A549 (cell line): ENCODE data around the gene GRID2. TPM values are rescaled to one million over a fixed set of nuclear protein-coding genes. Genes with fewer than 3 reads are reported as not detected.

Source experiments
- ATAC-seq, 2 experiments: fragments of 200-7000 bp in 1 of 2; fragments of >200 bp in 1 of 2; cut with Nextera tagmentation in 1 of 2; cut with Tn5 transposase in 1 of 2; 3 replicates each; pipeline versions ENCODE4 v1.8.0 to v1.9.1; 2018 to 2020; ENCODE audit warnings: mild to moderate bottlenecking in 1 of 2, moderate library complexity in 1 of 2
- CTCF ChIA-PET: fragments of 300-600 bp; sonication (Branson Sonifier 250); formaldehyde crosslinking; extraction: SDS; loops from one replicate; lab custom pipeline; 2021; ENCODE audit warnings: antibody characterized with exemption, inconsistent platforms; lab: Yijun Ruan, JAX
- POLR2A ChIA-PET: fragments of 350-600 bp; formaldehyde crosslinking; extraction: SDS; loops from one replicate; lab custom pipeline; 2021; ENCODE audit warnings: antibody characterized with exemption, inconsistent platforms; lab: Yijun Ruan, JAX
- DNase-seq, 2 experiments: peaks; one replicate each; pipeline versions ENCODE4 v3.0.0 to v3.0.0-alpha.2; 2011 to 2016; ENCODE audit warnings: low read depth in 1 of 2, low spot score in 1 of 2
- FAIRE-seq: peaks from 2 replicates; lab custom pipeline; 2011; peaks lifted over from hg19 to GRCh38; lab: Jason Lieb, UNC
- H3K27ac ChIP-seq, 2 experiments: fragments of >200 bp; sonication (Bioruptor Twin); formaldehyde crosslinking; 3 replicates each; pipeline ENCODE4 v1.5.1; 2016 to 2017
- H3K4me1 ChIP-seq: fragments of >200 bp; sonication (Bioruptor Twin); formaldehyde crosslinking; 3 replicates; pipeline ENCODE4 v1.6.1; 2016
- H3K4me2 ChIP-seq: fragments of >200 bp; sonication (Bioruptor Twin); formaldehyde crosslinking; 3 replicates; pipeline ENCODE4 v1.6.1; 2016
- H3K4me3 ChIP-seq: fragments of >200 bp; sonication (Bioruptor Twin); formaldehyde crosslinking; 3 replicates; pipeline ENCODE4 v1.5.1; 2016
- H3K9me3 ChIP-seq: fragments of >200 bp; sonication (Bioruptor Twin); formaldehyde crosslinking; 3 replicates; pipeline ENCODE4 v1.6.1; 2016
- ATOH8 ChIP-seq: fragments of 250-450 bp; sonication (Bioruptor Pico); IDR thresholded peaks from 2 replicates; pipeline ENCODE4 v1.5.0; 2020; ENCODE audit warnings: low read depth, mild to moderate bottlenecking, moderate library complexity
- CBX2 ChIP-seq: fragments of 200-600 bp; sonication (generic); IDR thresholded peaks from 2 replicates; pipeline ENCODE4 v1.6.1; 2016; ENCODE audit warnings: low read depth, mild to moderate bottlenecking, borderline replicate concordance
- CBX8 ChIP-seq: fragments of 200-600 bp; sonication (generic); IDR thresholded peaks from 2 replicates; pipeline ENCODE4 v1.6.1; 2016
- E2F6 ChIP-seq: IDR thresholded peaks from 2 replicates; pipeline ENCODE4 v1.6.1; 2012; ENCODE audit warnings: low read depth, borderline replicate concordance
- ELK1 ChIP-seq: fragments of 150-350 bp; IDR thresholded peaks from 2 replicates; pipeline ENCODE4 v1.6.1; 2014; ENCODE audit warnings: low read depth, mild to moderate bottlenecking, low read length
- FOSB ChIP-seq: fragments of 250-450 bp; sonication (Bioruptor Pico); IDR thresholded peaks from 2 replicates; pipeline ENCODE4 v1.5.0; 2020; ENCODE audit warnings: mild to moderate bottlenecking, moderate library complexity
- FOSL2 ChIP-seq, 2 experiments: fragments of 450-650 bp in 1 of 2; fragments of >200 bp in 1 of 2; sonication (Bioruptor Twin) in 1 of 2; formaldehyde crosslinking; IDR thresholded peaks; 2 replicates each; pipeline versions ENCODE4 v1.5.0 to v1.6.1; 2016 to 2020; ENCODE audit warnings: mild to moderate bottlenecking in 1 of 2, moderate library complexity in 1 of 2
- HDAC2 ChIP-seq: fragments of 200-600 bp; sonication (generic); IDR thresholded peaks from 2 replicates; pipeline ENCODE4 v1.6.1; 2016
- KDM1A ChIP-seq: fragments of 200-600 bp; sonication (generic); IDR thresholded peaks from 2 replicates; pipeline ENCODE4 v1.6.1; 2016; ENCODE audit warnings: low read depth, mild to moderate bottlenecking
- MYC ChIP-seq: IDR thresholded peaks from 2 replicates; pipeline ENCODE4 v1.6.1; 2012; ENCODE audit warnings: mild to moderate bottlenecking, inconsistent platforms, low read length, improper control_type of control experiment, borderline replicate concordance
- NPAS2 ChIP-seq: fragments of 250-450 bp; sonication (Bioruptor Pico); IDR thresholded peaks from 2 replicates; pipeline ENCODE4 v1.8.0; 2022; ENCODE audit warnings: mild to moderate bottlenecking, moderate library complexity, borderline replicate concordance
- POLR2A ChIP-seq: IDR thresholded peaks from 2 replicates; pipeline ENCODE4 v1.6.1; 2012; ENCODE audit warnings: mild to moderate bottlenecking, low read length
- POLR2AphosphoS2 ChIP-seq: conservative IDR thresholded peaks from 2 replicates; pipeline ENCODE4 v1.6.1; 2012; ENCODE audit warnings: low read length, improper control_type of control experiment, inconsistent platforms
- SREBF2 ChIP-seq: fragments of 450-650 bp; IDR thresholded peaks from 2 replicates; pipeline ENCODE4 v1.6.1; 2014; ENCODE audit warnings: mild to moderate bottlenecking, moderate library complexity
- ZC3H11A ChIP-seq: fragments of 450-650 bp; IDR thresholded peaks from 2 replicates; pipeline ENCODE4 v1.6.1; 2014; ENCODE audit warnings: antibody characterized with exemption, mild to moderate bottlenecking
- ZSCAN20 ChIP-seq: fragments of 250-450 bp; sonication (Bioruptor Pico); IDR thresholded peaks from 2 replicates; pipeline ENCODE4 v1.8.0; 2022; ENCODE audit warnings: mild to moderate bottlenecking, moderate library complexity
- WGBS: methylation state at CpG from one replicate; pipeline ENCODE4 v1.1.6; 2017; ENCODE audit errors: missing lambda C conversion rate; 5-methylcytosine and 5-hydroxymethylcytosine counted together
- polyA plus RNA-seq, 4 experiments: library from polyadenylated mRNA; depleted of rRNA in 3 of 4; stranded (reverse); fragments of >200 nt; fragmentation: RNase III in 1 of 4; extraction: RNeasy Plus Mini Kit Qiagen cat#74134 plus additional on column Dnase treatment in 1 of 4; gene quantifications; 2 replicates in 3 of 4; 3 replicates in 1 of 4; pipeline ENCODE4 v1.2.3, GENCODE V29; 2011 to 2017
- TF ChIP-seq, protein P1 (sequence below): IDR thresholded peaks from 2 replicates; pipeline ENCODE4 v1.6.1; 2012
- TF ChIP-seq, protein P2 (sequence below): fragments of 200-600 bp; sonication (generic); IDR thresholded peaks from 2 replicates; pipeline ENCODE4 v1.6.1; 2016; ENCODE audit warnings: antibody characterized with exemption, mild to moderate bottlenecking, moderate library complexity

Gene GRID2
- polyA plus RNA-seq, 2 of the 4 experiments (the other 2 are of a cell fraction): not detected

DNA sequence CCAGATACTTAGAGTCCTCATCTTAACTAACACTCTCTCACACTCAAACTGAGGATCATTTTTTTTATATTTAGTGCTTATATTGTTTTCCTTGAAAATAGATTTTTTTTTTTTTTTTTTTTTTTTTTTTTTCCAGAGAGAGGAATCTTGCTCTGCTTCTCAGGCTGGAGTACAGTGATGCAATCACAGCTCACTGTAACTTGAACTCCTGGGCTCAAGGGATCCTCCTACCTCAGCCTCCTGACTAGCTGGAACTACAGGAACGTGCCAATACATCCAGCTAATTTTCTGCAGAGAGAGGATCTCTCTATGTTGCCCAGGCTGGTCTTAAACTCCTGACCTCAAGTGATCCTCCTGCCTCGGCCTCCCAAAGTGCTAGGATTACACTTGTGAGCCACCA, 874.5 kb downstream of the GRID2 start:
- ATAC-seq (no peak), FAIRE-seq (no peak)
- TF ChIP-seq, protein P1, sequence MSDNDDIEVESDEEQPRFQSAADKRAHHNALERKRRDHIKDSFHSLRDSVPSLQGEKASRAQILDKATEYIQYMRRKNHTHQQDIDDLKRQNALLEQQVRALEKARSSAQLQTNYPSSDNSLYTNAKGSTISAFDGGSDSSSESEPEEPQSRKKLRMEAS: no peak
- TF ChIP-seq, protein P2, sequence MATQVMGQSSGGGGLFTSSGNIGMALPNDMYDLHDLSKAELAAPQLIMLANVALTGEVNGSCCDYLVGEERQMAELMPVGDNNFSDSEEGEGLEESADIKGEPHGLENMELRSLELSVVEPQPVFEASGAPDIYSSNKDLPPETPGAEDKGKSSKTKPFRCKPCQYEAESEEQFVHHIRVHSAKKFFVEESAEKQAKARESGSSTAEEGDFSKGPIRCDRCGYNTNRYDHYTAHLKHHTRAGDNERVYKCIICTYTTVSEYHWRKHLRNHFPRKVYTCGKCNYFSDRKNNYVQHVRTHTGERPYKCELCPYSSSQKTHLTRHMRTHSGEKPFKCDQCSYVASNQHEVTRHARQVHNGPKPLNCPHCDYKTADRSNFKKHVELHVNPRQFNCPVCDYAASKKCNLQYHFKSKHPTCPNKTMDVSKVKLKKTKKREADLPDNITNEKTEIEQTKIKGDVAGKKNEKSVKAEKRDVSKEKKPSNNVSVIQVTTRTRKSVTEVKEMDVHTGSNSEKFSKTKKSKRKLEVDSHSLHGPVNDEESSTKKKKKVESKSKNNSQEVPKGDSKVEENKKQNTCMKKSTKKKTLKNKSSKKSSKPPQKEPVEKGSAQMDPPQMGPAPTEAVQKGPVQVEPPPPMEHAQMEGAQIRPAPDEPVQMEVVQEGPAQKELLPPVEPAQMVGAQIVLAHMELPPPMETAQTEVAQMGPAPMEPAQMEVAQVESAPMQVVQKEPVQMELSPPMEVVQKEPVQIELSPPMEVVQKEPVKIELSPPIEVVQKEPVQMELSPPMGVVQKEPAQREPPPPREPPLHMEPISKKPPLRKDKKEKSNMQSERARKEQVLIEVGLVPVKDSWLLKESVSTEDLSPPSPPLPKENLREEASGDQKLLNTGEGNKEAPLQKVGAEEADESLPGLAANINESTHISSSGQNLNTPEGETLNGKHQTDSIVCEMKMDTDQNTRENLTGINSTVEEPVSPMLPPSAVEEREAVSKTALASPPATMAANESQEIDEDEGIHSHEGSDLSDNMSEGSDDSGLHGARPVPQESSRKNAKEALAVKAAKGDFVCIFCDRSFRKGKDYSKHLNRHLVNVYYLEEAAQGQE: no peak
- TF ChIP-seq ZSCAN20: no peak
- TF ChIP-seq KDM1A: no peak

GRCh38 chr4:93179044-93179443, 875.3 kb downstream of the GRID2 start:
- Histone ChIP-seq H3K9me3 (no peaks in the 10 kb centered on the region), H3K4me1 (no peaks in the 10 kb centered on the region), H3K4me3 (no peak overlapping the region), H3K27ac (no peak overlapping the region), H3K4me2 (no peak overlapping the region)
- no peak for TF ChIP-seq CBX8
- TF ChIP-seq, protein P1: no peak
- no peak for TF ChIP-seq HDAC2
- TF ChIP-seq KDM1A: no peak
- no peak for TF ChIP-seq ATOH8
- TF ChIP-seq FOSB (CRISPR knock-in tag): no peak
- no peak for TF ChIP-seq MYC
- TF ChIP-seq E2F6: no peak
- TF ChIP-seq NPAS2 (CRISPR knock-in tag): no peak
- no peak for TF ChIP-seq ZSCAN20
- TF ChIP-seq POLR2AphosphoS2: no peak
- TF ChIP-seq SREBF2: no peak
- no peak for TF ChIP-seq ELK1
- TF ChIP-seq CBX2: no peak
- no peak for TF ChIP-seq FOSL2 (IDR thresholded peaks at IDR 0.05)
- no peak for TF ChIP-seq FOSL2 (CRISPR knock-in tag; IDR thresholded peaks at IDR 0.05)
- TF ChIP-seq POLR2A: no peak
- TF ChIP-seq ZC3H11A: no peak
- POLR2A ChIA-PET: no interaction called here
- 9% methylated on average over 2 of the region's 2 CpGs for WGBS
- CTCF ChIA-PET: no interaction called here
- no peak for ATAC-seq
- FAIRE-seq: no peak
- DNase-seq: no peak

More for the DNA sequence above, 874.5 kb downstream of the GRID2 start:
- WGBS: 41% methylated on average over 2 of the region's 2 CpGs
- Histone ChIP-seq H3K4me3 (no peak overlapping the region), H3K4me1 (no peaks in the 10 kb centered on the region), H3K4me2 (no peak overlapping the region), H3K9me3 (no peaks in the 10 kb centered on the region), H3K27ac (no peak overlapping the region)
- POLR2A ChIA-PET: no interaction called here
- CTCF ChIA-PET: interaction anchor here (1.2 kb wide), 1 partner anchor 63 kb away, joined by 4 read pairs; no protein-coding TSS in a partner anchor
- no peak for DNase-seq
